HEK293T (cell line): Measurements from ENCODE around the gene KLRF2.

Experiments used
- CTCF ChIA-PET: fragments of 350-600 bp; formaldehyde crosslinking; extraction: SDS; loops from one replicate; lab custom pipeline; 2021; ENCODE audit warnings: antibody characterized with exemption, inconsistent platforms; lab: Yijun Ruan, JAX
- POLR2A ChIA-PET: fragments of 350-600 bp; formaldehyde crosslinking; extraction: SDS; loops from one replicate; lab custom pipeline; 2020; ENCODE audit warnings: antibody characterized with exemption, inconsistent platforms; lab: Yijun Ruan, JAX
- DNase-seq: peaks from one replicate; pipeline ENCODE4 v3.0.0; 2012; ENCODE audit warnings: mixed read lengths; ENCODE audit errors: extremely low spot score
- ARNT ChIP-seq: fragments of 450-650 bp; IDR thresholded peaks from 2 replicates; pipeline ENCODE4 v1.6.1; 2017; ENCODE audit warnings: mild to moderate bottlenecking
- BHLHE40 ChIP-seq: fragments of 450-650 bp; IDR thresholded peaks from 2 replicates; pipeline ENCODE4 v1.6.1; 2016; ENCODE audit warnings: mild to moderate bottlenecking, moderate library complexity, borderline replicate concordance
- CTBP1 ChIP-seq: fragments of 450-650 bp; IDR thresholded peaks from 2 replicates; pipeline ENCODE4 v1.6.1; 2016; ENCODE audit warnings: borderline replicate concordance
- ELF4 ChIP-seq: fragments of 450-650 bp; IDR thresholded peaks from 2 replicates; pipeline ENCODE4 v1.6.1; 2017; ENCODE audit warnings: antibody characterized with exemption
- FOXA1 ChIP-seq: fragments of 450-650 bp; IDR thresholded peaks from 2 replicates; pipeline ENCODE4 v1.6.1; 2016; ENCODE audit warnings: mild to moderate bottlenecking
- FOXK2 ChIP-seq: fragments of 450-650 bp; IDR thresholded peaks from 2 replicates; pipeline ENCODE4 v1.6.1; 2016; ENCODE audit warnings: mild to moderate bottlenecking
- FOXM1 ChIP-seq: fragments of 450-650 bp; IDR thresholded peaks from 2 replicates; pipeline ENCODE4 v1.6.1; 2017; ENCODE audit warnings: mild to moderate bottlenecking, borderline replicate concordance
- HDGF ChIP-seq: fragments of 450-650 bp; IDR thresholded peaks from 2 replicates; pipeline ENCODE4 v1.6.1; 2017; ENCODE audit warnings: antibody characterized with exemption, borderline replicate concordance
- L3MBTL2 ChIP-seq: fragments of 450-650 bp; conservative IDR thresholded peaks from 2 replicates; pipeline ENCODE4 v1.6.1; 2016; ENCODE audit warnings: mild to moderate bottlenecking
- LEF1 ChIP-seq: fragments of 450-650 bp; IDR thresholded peaks from 2 replicates; pipeline ENCODE4 v1.6.1; 2017; ENCODE audit warnings: mild to moderate bottlenecking, borderline replicate concordance
- NFRKB ChIP-seq: fragments of 450-650 bp; IDR thresholded peaks from 2 replicates; pipeline ENCODE4 v1.6.1; 2016; ENCODE audit warnings: mild to moderate bottlenecking, moderate library complexity
- PKNOX1 ChIP-seq: fragments of 450-650 bp; IDR thresholded peaks from 2 replicates; pipeline ENCODE4 v1.6.1; 2016
- SP1 ChIP-seq: fragments of 450-650 bp; IDR thresholded peaks from 2 replicates; pipeline ENCODE4 v1.6.1; 2017
- SUZ12 ChIP-seq: fragments of 450-650 bp; IDR thresholded peaks from 2 replicates; pipeline ENCODE4 v1.6.1; 2016; ENCODE audit warnings: mild to moderate bottlenecking
- TARDBP ChIP-seq: fragments of 450-650 bp; IDR thresholded peaks from 2 replicates; pipeline ENCODE4 v1.6.1; 2016
- ZNF384 ChIP-seq: fragments of 450-650 bp; IDR thresholded peaks from 2 replicates; pipeline ENCODE4 v1.6.1; 2016

The KLRF2 gene

DNA sequence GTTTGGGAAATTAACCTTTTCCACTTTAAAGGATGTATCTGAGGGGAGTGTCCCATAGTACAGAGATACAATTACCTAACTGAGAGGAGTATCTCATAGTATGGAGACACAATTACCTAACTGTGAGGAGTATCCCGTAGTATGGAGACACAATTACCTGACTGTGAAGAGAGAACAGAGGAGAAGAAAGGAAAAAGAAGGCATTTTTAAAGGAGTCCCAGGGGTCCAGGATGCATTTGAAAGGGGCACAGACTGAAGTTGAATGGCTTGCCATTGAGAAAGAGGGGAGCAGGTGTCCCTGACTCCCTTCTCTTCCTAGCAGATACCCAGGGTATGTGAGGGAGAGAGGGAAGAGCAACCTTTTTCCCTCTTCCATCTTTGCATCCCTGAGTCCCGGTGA is 17.9 kb downstream of the KLRF2 start:
- POLR2A ChIA-PET: no interaction called here
- CTCF ChIA-PET: no interaction called here
- TF ChIP-seq LEF1: no peak
- DNase-seq: no peak

DNA sequence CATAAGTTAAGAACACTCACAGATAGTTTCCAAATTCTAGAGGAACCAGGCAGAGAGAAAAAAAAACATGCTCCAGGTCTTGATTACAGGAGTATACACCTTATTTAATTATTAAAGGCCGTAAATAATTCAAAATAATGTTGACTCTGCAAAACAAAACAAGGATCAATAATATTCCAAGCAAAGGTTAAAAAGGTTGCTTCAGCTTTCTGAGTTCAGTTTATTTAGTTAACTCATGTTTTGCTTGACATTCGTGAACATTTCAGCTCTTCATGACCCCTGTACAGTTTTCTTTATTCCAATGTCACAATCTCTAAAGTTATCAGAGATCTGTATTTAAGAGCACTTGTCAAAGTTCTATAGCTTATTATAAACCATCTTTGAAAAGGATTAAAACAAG is 19.6 kb downstream of the KLRF2 start:
- TF ChIP-seq SP1 (no peak), FOXA1 (no peak), LEF1 (no peak), ELF4 (no peak), BHLHE40 (no peak), NFRKB (no peak)

GRCh38 chr12:9902539-9903228 is 21.4 kb downstream of the KLRF2 start:
- ChIA-PET POLR2A (no interaction called here), CTCF (no interaction called here)
- no peak for DNase-seq
- TF ChIP-seq CTBP1 (no peak), LEF1 (no peak), BHLHE40 (no peak), FOXK2 (no peak), ELF4 (no peak), FOXA1 (no peak)

More for the DNA sequence above, 19.6 kb downstream of the KLRF2 start:
- DNase-seq: no peak
- ChIA-PET POLR2A (no interaction called here), CTCF (no interaction called here)

GRCh38 chr12:9906873-9907272 is 25.6 kb downstream of the KLRF2 start:
- no peak for DNase-seq
- TF ChIP-seq SUZ12 (no peak), ZNF384 (no peak), FOXM1 (no peak), CTBP1 (no peak), FOXK2 (no peak), L3MBTL2 (no peak), ARNT (no peak), TARDBP (no peak), SP1 (no peak), FOXA1 (no peak), LEF1 (no peak)
- ChIA-PET CTCF (no interaction called here), POLR2A (no interaction called here)

DNA sequence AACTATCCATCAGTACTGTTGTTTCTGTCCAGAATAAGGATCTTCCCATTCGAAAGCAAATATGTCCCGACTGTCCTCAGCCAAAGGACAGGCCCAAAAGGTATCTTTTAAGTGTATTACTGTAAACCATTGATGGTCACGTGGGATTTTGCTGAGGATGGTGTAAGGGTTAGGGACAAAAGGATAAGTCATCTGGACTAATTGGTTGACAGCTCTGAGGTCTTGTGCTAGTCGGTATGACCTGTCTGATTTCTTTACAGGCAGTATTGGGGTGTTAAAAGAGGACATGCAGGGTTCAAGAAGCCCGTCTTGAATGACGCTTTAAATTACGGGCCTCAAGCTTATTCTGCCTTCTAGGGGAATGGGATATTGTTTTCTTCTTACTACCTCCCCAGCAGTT is 26.5 kb downstream of the KLRF2 start:
- TF ChIP-seq FOXK2 (no peak), CTBP1 (no peak)
- CTCF ChIA-PET: no interaction called here
- POLR2A ChIA-PET: no interaction called here
- DNase-seq: no peak

- DNase-seq: no peak
- ChIA-PET POLR2A (no interaction called here), CTCF (no interaction called here)
- TF ChIP-seq SUZ12: no peak
- no peak for TF ChIP-seq HDGF
- TF ChIP-seq FOXA1: no peak
- TF ChIP-seq TARDBP: no peak
- no peak for TF ChIP-seq PKNOX1
- TF ChIP-seq FOXM1: no peak
- no peak for TF ChIP-seq NFRKB
- TF ChIP-seq ARNT: no peak
- no peak for TF ChIP-seq FOXK2
- no peak for TF ChIP-seq CTBP1
- TF ChIP-seq L3MBTL2: no peak
Measured at GRCh38 chr12:9908350-9908749, 27.1 kb downstream of the KLRF2 start.

- ChIA-PET POLR2A (no interaction called here), CTCF (no interaction called here)
- no peak for DNase-seq
- TF ChIP-seq BHLHE40 (no peak), PKNOX1 (no peak)
Measured at GRCh38 chr12:9909724-9910123, 28.4 kb downstream of the KLRF2 start.

- CTCF ChIA-PET: no interaction called here
- POLR2A ChIA-PET: no interaction called here
- no peak for TF ChIP-seq PKNOX1
- no peak for TF ChIP-seq ELF4
- TF ChIP-seq SP1: no peak
- no peak for TF ChIP-seq L3MBTL2
- TF ChIP-seq FOXK2: no peak
- no peak for TF ChIP-seq FOXM1
- TF ChIP-seq TARDBP: no peak
- no peak for TF ChIP-seq ZNF384
- no peak for TF ChIP-seq NFRKB
- TF ChIP-seq BHLHE40: no peak
- no peak for TF ChIP-seq CTBP1
- TF ChIP-seq FOXA1: no peak
- TF ChIP-seq SUZ12: no peak
- TF ChIP-seq ARNT: no peak
- no peak for TF ChIP-seq LEF1
- TF ChIP-seq HDGF: no peak
- DNase-seq: no peak
Measured at GRCh38 chr12:9910716-9911421, 29.6 kb downstream of the KLRF2 start.
